ENCODE results near the gene CEP85.

Gene CEP85

GRCh38 chr1:26190373-26190987 is 43.5 kb upstream of the CEP85 start, which contains the start of gene CATSPER4:
TSS of gene CATSPER4 (plus strand) at chr1:26190602. CDS start at chr1:26190628, 26 bp downstream.
- no peak for TF ChIP-seq CTCF (IDR thresholded peaks at IDR 0.05; ENCODE audit: low read depth, low read length)
- peak; percentile 17 to 20 for DNase-seq (ENCODE audit: low read depth in 2 of 2)
- no peak within 1 kb of the TSS for H3K4me3 ChIP-seq (replicated peaks in 1 of 2; ENCODE audit: low read depth in 2 of 2, low read length in 2 of 2)

GRCh38 chr1:26191739-26192138 is 42.3 kb upstream of the CEP85 start:
- no peak for TF ChIP-seq CTCF (IDR thresholded peaks at IDR 0.05; ENCODE audit: low read depth, low read length)

GRCh38 chr1:26195805-26196204 is 38.2 kb upstream of the CEP85 start:
- H3K4me3 ChIP-seq (replicated peaks in 1 of 2; ENCODE audit: low read depth in 2 of 2, low read length in 2 of 2): no peak overlapping the region
- TF ChIP-seq CTCF (IDR thresholded peaks at IDR 0.05; ENCODE audit: low read depth, low read length): no peak
- DNase-seq (ENCODE audit: low read depth in 2 of 2): no peak

More at GRCh38 chr1:26191739-26192138, 42.3 kb upstream of the CEP85 start:
- H3K4me3 ChIP-seq (replicated peaks in 1 of 2; ENCODE audit: low read depth in 2 of 2, low read length in 2 of 2): no peak overlapping the region
- no peak for DNase-seq (ENCODE audit: low read depth in 2 of 2)

- no peak for DNase-seq (ENCODE audit: low read depth in 2 of 2)
- TF ChIP-seq CTCF (IDR thresholded peaks at IDR 0.05; ENCODE audit: low read depth, low read length): no peak
- no peak overlapping the region for H3K4me3 ChIP-seq (replicated peaks in 1 of 2; ENCODE audit: low read depth in 2 of 2, low read length in 2 of 2)
Measured at GRCh38 chr1:26197301-26197700, 36.7 kb upstream of the CEP85 start.

GRCh38 chr1:26197813-26198212 is 36.2 kb upstream of the CEP85 start:
- no peak for DNase-seq (ENCODE audit: low read depth in 2 of 2)
- no peak for TF ChIP-seq CTCF (IDR thresholded peaks at IDR 0.05; ENCODE audit: low read depth, low read length)
- no peak overlapping the region for H3K4me3 ChIP-seq (replicated peaks in 1 of 2; ENCODE audit: low read depth in 2 of 2, low read length in 2 of 2)

- no peak for DNase-seq (ENCODE audit: low read depth in 2 of 2)
- no peak overlapping the region for H3K4me3 ChIP-seq (replicated peaks in 1 of 2; ENCODE audit: low read depth in 2 of 2, low read length in 2 of 2)
- no peak for TF ChIP-seq CTCF (IDR thresholded peaks at IDR 0.05; ENCODE audit: low read depth, low read length)
Measured at GRCh38 chr1:26200413-26200812, 33.6 kb upstream of the CEP85 start.

Measured in cardiac fibroblast (primary cell).